Duodenal mucosa (tissue), 2 donors: ENCODE data around the gene BTF3L4.

Experiments used
- H3K27ac ChIP-seq: one replicate; pipeline ENCODE4 v1.7.0; 2013; ENCODE audit warnings: low read depth, low read length
- H3K27me3 ChIP-seq, 2 donors: one replicate each; pipeline ENCODE4 v1.7.0; 2013; ENCODE audit warnings: low read length in 2 of 2, control low read depth in 1 of 2; ENCODE audit not compliant: insufficient read depth in 2 of 2, control insufficient read depth in 1 of 2
- H3K36me3 ChIP-seq, 2 donors: one replicate each; pipeline ENCODE4 v1.7.0; 2013; ENCODE audit warnings: low read length in 2 of 2, control low read depth in 1 of 2; ENCODE audit not compliant: insufficient read depth in 2 of 2, control insufficient read depth in 1 of 2
- H3K4me1 ChIP-seq, 2 donors: one replicate each; pipeline ENCODE4 v1.7.0; 2013; ENCODE audit warnings: low read length in 2 of 2, control low read depth in 1 of 2; ENCODE audit not compliant: insufficient read depth in 2 of 2, control insufficient read depth in 1 of 2
- H3K4me3 ChIP-seq, 2 donors: one replicate each; pipeline ENCODE4 v1.7.0; 2013; ENCODE audit warnings: low read length in 2 of 2, low read depth in 1 of 2
- H3K9ac ChIP-seq, 2 donors: one replicate each; pipeline ENCODE4 v1.7.0; 2013; ENCODE audit warnings: low read length in 2 of 2, low read depth in 1 of 2
- H3K9me3 ChIP-seq, 2 donors: one replicate each; pipeline ENCODE4 v1.7.0; 2013; ENCODE audit warnings: low read length in 2 of 2, control low read depth in 1 of 2; ENCODE audit not compliant: control insufficient read depth in 1 of 2

BTF3L4 gene

GRCh38 chr1:52055066-52055865, 829 bp upstream of the BTF3L4 start, which contains the start of gene TXNDC12:
TSS of gene TXNDC12 (minus strand) at chr1:52055191. CDS start at chr1:52055096, 95 bp downstream.
- H3K36me3 ChIP-seq: peaks cover 5 to 10% of the 10 kb centered on the region in 2 donors
- H3K9me3 ChIP-seq: no peaks in the 10 kb centered on the region
- H3K4me3 ChIP-seq: peak within 1 kb of the TSS; percentile 94 to 99
- peak within 1 kb of the TSS; percentile 85 to 88 for H3K9ac ChIP-seq
- peaks cover 31 to 33% of the 10 kb centered on the region in 2 donors for H3K4me1 ChIP-seq
- H3K27me3 ChIP-seq: no peaks in the 10 kb centered on the region
- H3K27ac ChIP-seq: peak within 1 kb of the TSS; percentile 86

GRCh38 chr1:52055866-52056162, 281 bp upstream of the BTF3L4 start:
- Histone ChIP-seq H3K4me1 (peaks cover 31 to 33% of the 10 kb centered on the region in 2 donors), H3K4me3 (peak overlapping the region; percentile 94 to 99), H3K27me3 (no peaks in the 10 kb centered on the region), H3K9ac (peak overlapping the region; percentile 85 to 88), H3K27ac (peak overlapping the region; percentile 86), H3K36me3 (peaks cover 9 to 15% of the 10 kb centered on the region in 2 donors), H3K9me3 (no peaks in the 10 kb centered on the region)

GRCh38 chr1:52056937-52057231, 789 bp downstream of the BTF3L4 start:
- Histone ChIP-seq H3K9ac (peak overlapping the region; percentile 75 to 83), H3K27me3 (no peaks in the 10 kb centered on the region), H3K27ac (peak overlapping the region; percentile 86), H3K36me3 (peaks cover 12 to 22% of the 10 kb centered on the region in 2 donors), H3K4me3 (peak overlapping the region; percentile 94 to 99), H3K9me3 (no peaks in the 10 kb centered on the region), H3K4me1 (peaks cover 31 to 33% of the 10 kb centered on the region in 2 donors)

- H3K9me3 ChIP-seq: no peaks in the 10 kb centered on the region
- no peak overlapping the region for H3K27ac ChIP-seq
- H3K4me3 ChIP-seq: peak overlapping the region; percentile 94 to 99
- H3K4me1 ChIP-seq: peaks cover 31 to 33% of the 10 kb centered on the region in 2 donors
- H3K27me3 ChIP-seq: no peaks in the 10 kb centered on the region
- peak overlapping the region; percentile 75 to 83 for H3K9ac ChIP-seq
- H3K36me3 ChIP-seq: peaks cover 9 to 18% of the 10 kb centered on the region in 2 donors
Measured at GRCh38 chr1:52057255-52057654, 1.2 kb downstream of the BTF3L4 start.

GRCh38 chr1:52057876-52058415, 1.9 kb downstream of the BTF3L4 start:
- Histone ChIP-seq H3K36me3 (peaks cover 7 to 25% of the 10 kb centered on the region in 2 donors), H3K4me1 (peaks cover 31 to 33% of the 10 kb centered on the region in 2 donors), H3K27ac (no peak overlapping the region), H3K9me3 (no peaks in the 10 kb centered on the region), H3K9ac (peak overlapping the region in 1 of 2 donors; percentile 75), H3K27me3 (no peaks in the 10 kb centered on the region), H3K4me3 (peak overlapping the region; percentile 94 to 99)

GRCh38 chr1:52059321-52059720, 3.2 kb downstream of the BTF3L4 start:
- H3K4me1 ChIP-seq: peaks cover 24 to 25% of the 10 kb centered on the region in 2 donors
- no peak overlapping the region for H3K27ac ChIP-seq

GRCh38 chr1:52059888-52060287, 3.8 kb downstream of the BTF3L4 start:
- Histone ChIP-seq H3K9me3 (no peaks in the 10 kb centered on the region), H3K27me3 (no peaks in the 10 kb centered on the region), H3K36me3 (peaks cover 18 to 40% of the 10 kb centered on the region in 2 donors), H3K9ac (no peak overlapping the region), H3K4me3 (no peak overlapping the region), H3K27ac (no peak overlapping the region), H3K4me1 (peaks cover 22% of the 10 kb centered on the region in 2 donors)

More at GRCh38 chr1:52059321-52059720, 3.2 kb downstream of the BTF3L4 start:
- Histone ChIP-seq H3K36me3 (peaks cover 13 to 36% of the 10 kb centered on the region in 2 donors), H3K27me3 (no peaks in the 10 kb centered on the region), H3K4me3 (no peak overlapping the region), H3K9me3 (no peaks in the 10 kb centered on the region), H3K9ac (no peak overlapping the region)

- Histone ChIP-seq H3K9me3 (no peaks in the 10 kb centered on the region), H3K4me1 (peaks cover 16 to 22% of the 10 kb centered on the region in 2 donors), H3K36me3 (peaks cover 18 to 49% of the 10 kb centered on the region in 2 donors), H3K27ac (no peak overlapping the region), H3K4me3 (no peak overlapping the region), H3K27me3 (no peaks in the 10 kb centered on the region), H3K9ac (no peak overlapping the region)
Measured at GRCh38 chr1:52060822-52061221, 4.7 kb downstream of the BTF3L4 start.

GRCh38 chr1:52063192-52063591, 7.1 kb downstream of the BTF3L4 start:
- no peaks in the 10 kb centered on the region for H3K9me3 ChIP-seq
- peaks cover 19 to 66% of the 10 kb centered on the region in 2 donors for H3K36me3 ChIP-seq
- H3K4me1 ChIP-seq: peaks cover 4 to 7% of the 10 kb centered on the region in 2 donors
- H3K27ac ChIP-seq: no peak overlapping the region
- H3K27me3 ChIP-seq: no peaks in the 10 kb centered on the region
- no peak overlapping the region for H3K4me3 ChIP-seq
- no peak overlapping the region for H3K9ac ChIP-seq

- Histone ChIP-seq H3K4me1 (peaks cover 7 to 10% of the 10 kb centered on the region in 2 donors), H3K9ac (no peak overlapping the region), H3K27me3 (no peaks in the 10 kb centered on the region), H3K9me3 (no peaks in the 10 kb centered on the region), H3K27ac (no peak overlapping the region), H3K36me3 (peaks cover 6 to 24% of the 10 kb centered on the region in 2 donors), H3K4me3 (no peak overlapping the region)
Measured at GRCh38 chr1:52070704-52071103, 14.6 kb downstream of the BTF3L4 start.
